Activated CD8-positive, alpha-beta T cell treated with anti-CD3 and anti-CD28 coated beads, Interleukin-2, amount 10 ng/mL, durations not matched to agents 7 days and 5 days (primary cell): ENCODE data around the gene TMEM255A. TPM values are rescaled to one million over a fixed set of nuclear protein-coding genes. Genes with fewer than 3 reads are reported as not detected.
A peak's percentile ranks its signal among the peaks of the same experiment; 100 is the strongest.

Experiments
- ATAC-seq: fragments of 150-1000 bp; cut with Tn5 transposase; one replicate; pipeline ENCODE4 v1.10.0; 2021; ENCODE audit warnings: moderate library complexity
- CTCF ChIA-PET: fragments of 350-600 bp; sonication (Branson Sonifier 250); formaldehyde crosslinking; loops from one replicate; lab custom pipeline; 2021; ENCODE audit warnings: antibody characterized with exemption; lab: Charles Lee
- POLR2A ChIA-PET: fragments of 350-600 bp; sonication (Branson Sonifier 250); formaldehyde crosslinking; loops from one replicate; lab custom pipeline; 2021; ENCODE audit warnings: antibody characterized with exemption; lab: Charles Lee
- DNase-seq: peaks from one replicate; pipeline ENCODE4 v3.0.0-alpha.2; 2020
- H3K27ac Mint-ChIP-seq: one replicate; pipeline ENCODE4 v1.8.0; 2021; ENCODE audit warnings: mild to moderate bottlenecking, mixed read lengths
- H3K27me3 Mint-ChIP-seq: one replicate; pipeline ENCODE4 v1.8.0; 2021; ENCODE audit warnings: low read depth, mixed read lengths
- H3K36me3 Mint-ChIP-seq: one replicate; pipeline ENCODE4 v1.8.0; 2021; ENCODE audit warnings: low read depth, mixed read lengths
- H3K4me1 Mint-ChIP-seq: one replicate; pipeline ENCODE4 v1.8.0; 2021; ENCODE audit warnings: low read depth, mixed read lengths
- H3K4me3 Mint-ChIP-seq: one replicate; pipeline ENCODE4 v1.8.0; 2021; ENCODE audit warnings: mild to moderate bottlenecking, mixed read lengths
- H3K9me3 Mint-ChIP-seq: one replicate; pipeline ENCODE4 v1.8.0; 2022; ENCODE audit warnings: mixed read lengths; ENCODE audit not compliant: insufficient read depth
- total RNA-seq, 2 experiments: library from RNA; stranded (reverse); gene quantifications; one replicate each; pipeline ENCODE4 v1.2.3, GENCODE V29; 2021

The TMEM255A gene
- total RNA-seq, 2 experiments from 2014 or later: not detected

DNA sequence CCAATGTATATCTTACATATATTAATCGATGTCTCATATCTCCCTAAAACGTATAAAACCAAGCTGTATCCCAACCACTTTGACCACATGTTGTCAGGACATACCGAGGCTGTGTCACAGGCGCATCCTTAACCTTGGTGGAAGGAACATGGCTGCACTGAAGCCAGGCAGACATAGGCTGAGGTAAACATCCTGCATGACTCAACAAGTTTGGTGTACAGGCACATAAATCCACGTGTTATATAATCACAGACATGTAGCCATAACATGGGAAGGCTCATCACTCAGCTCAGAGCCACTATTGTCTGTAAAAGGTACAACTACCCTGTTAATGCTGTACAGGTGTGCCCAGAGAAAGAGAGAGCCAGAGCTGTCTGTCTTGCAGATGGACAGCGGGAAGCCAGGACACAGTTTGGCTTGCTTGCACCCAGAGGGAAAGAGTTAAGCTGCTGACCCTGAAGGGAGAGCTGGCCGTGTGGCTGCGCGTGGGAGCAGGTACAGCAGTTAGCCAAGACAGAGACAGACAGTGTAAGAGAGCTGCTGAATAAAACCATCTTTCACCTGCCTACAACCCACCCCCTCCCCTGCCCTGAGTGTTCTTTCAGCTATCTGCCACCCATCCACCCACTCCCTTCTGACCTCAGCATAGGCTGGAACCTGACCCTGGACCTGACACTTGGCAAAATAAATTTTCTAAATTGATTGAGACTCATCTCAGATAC, 82.9 kb downstream of the TMEM255A start:
- CTCF ChIA-PET: interaction anchor here (3.2 kb wide), 1 partner anchor 15 kb away, joined by 23 read pairs; no protein-coding TSS in a partner anchor
- POLR2A ChIA-PET: no interaction called here
- DNase-seq: no peak
- peaks cover 8% of the 10 kb centered on the region for H3K4me1 Mint-ChIP-seq
- no peak for ATAC-seq
- no peak overlapping the region for H3K27ac Mint-ChIP-seq
- H3K4me3 Mint-ChIP-seq: no peak overlapping the region
- peaks cover 4% of the 10 kb centered on the region for H3K36me3 Mint-ChIP-seq
- H3K9me3 Mint-ChIP-seq: peaks cover 4% of the 10 kb centered on the region
- no peaks in the 10 kb centered on the region for H3K27me3 Mint-ChIP-seq

DNA sequence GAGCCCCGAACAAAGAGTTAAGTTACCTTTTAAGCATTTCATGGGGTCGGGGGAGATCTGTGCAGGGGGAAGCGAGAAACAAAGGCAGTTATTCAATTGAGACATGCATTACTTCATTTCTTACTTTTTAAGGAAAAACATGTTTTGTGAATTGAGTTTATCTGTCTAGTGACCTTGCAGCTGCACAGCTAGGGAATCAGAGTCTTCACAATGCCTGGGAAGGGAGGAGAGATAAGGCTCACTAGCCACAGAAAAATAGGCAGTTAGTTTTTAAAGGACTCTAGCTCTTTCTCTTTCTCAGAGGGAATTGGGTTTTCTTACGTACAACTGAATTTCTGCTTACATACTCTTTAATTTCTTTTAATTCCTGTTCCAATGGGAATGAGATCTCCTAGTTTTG, 86.9 kb downstream of the TMEM255A start:
- DNase-seq: no peak
- ChIA-PET POLR2A (no interaction called here), CTCF (interaction anchor here (0.7 kb wide), 1 partner anchor 11 kb away, joined by 3 read pairs; no protein-coding TSS in a partner anchor)
- no peaks in the 10 kb centered on the region for H3K27me3 Mint-ChIP-seq
- ATAC-seq: no peak
- H3K27ac Mint-ChIP-seq: no peak overlapping the region
- peaks cover 4% of the 10 kb centered on the region for H3K4me1 Mint-ChIP-seq
- no peak overlapping the region for H3K4me3 Mint-ChIP-seq
- no peaks in the 10 kb centered on the region for H3K9me3 Mint-ChIP-seq
- peaks cover 3% of the 10 kb centered on the region for H3K36me3 Mint-ChIP-seq

DNA sequence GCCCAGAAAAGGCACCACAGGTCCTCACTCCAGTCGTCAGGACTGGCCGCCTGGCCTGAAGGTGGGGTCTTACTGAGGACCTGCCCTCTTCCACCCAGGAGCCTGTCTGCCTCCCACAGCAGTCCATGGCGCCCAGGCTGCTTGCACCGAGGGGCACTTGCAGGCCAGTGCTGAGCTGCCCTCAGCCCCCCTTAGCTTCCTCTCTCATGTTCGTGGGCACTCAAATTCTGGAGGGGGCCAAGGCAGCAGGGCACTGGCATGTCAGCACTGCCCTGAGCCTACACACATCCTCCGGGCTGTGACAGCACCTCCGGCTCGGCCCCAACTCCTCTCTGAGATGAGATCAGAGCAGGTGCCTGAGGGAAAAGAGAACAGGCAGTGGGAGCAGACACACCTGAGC, 87.9 kb downstream of the TMEM255A start:
- Mint-ChIP-seq H3K4me1 (peaks cover 3% of the 10 kb centered on the region), H3K4me3 (no peak overlapping the region), H3K36me3 (peaks cover 3% of the 10 kb centered on the region), H3K27me3 (no peaks in the 10 kb centered on the region), H3K27ac (no peak overlapping the region), H3K9me3 (no peaks in the 10 kb centered on the region)
- no peak for DNase-seq
- CTCF ChIA-PET: interaction anchor here (1.6 kb wide), 1 partner anchor 9 kb away, joined by 7 read pairs; no protein-coding TSS in a partner anchor
- ATAC-seq: no peak
- POLR2A ChIA-PET: no interaction called here

DNA sequence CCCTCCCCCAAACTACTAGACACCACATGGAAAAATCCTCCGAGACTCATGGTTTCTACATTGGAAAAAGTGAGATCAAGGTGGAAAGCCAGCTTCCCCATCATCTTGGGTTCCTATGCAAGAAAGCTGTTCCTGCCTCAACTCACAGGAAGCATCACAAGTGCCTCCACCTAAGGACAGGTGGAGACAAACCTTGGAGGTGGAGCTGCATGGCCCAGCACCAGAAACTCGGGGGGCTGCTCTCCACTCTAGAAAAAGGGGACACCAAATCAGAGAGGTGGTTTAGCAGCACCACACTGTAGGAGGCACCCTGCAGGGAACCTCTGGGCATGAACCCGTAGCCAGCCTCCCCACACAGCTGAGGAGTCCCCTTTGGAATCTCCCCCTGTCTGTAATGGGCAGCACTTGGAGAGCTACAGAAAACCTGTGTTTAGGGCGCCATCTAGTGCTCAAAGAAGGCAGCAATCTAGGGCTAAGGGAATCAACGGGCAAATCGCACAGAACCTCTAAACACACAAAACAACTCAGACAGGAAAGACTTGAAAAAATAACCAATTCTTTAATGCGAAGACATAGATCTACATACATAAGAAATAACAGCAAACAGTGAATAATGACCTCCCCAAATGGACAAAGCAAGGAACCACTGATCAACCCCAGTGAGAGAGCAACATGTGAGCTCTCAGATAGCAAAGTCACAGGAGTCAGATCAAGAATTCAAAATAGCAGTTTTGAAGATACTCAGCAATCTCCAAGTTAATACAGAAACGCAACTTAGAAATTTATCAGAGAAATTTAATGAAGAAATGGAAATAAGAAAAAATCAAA, 97.6 kb downstream of the TMEM255A start:
- Mint-ChIP-seq H3K27ac (no peak overlapping the region), H3K9me3 (no peaks in the 10 kb centered on the region), H3K36me3 (no peaks in the 10 kb centered on the region), H3K4me3 (no peak overlapping the region), H3K27me3 (no peaks in the 10 kb centered on the region), H3K4me1 (no peaks in the 10 kb centered on the region)
- DNase-seq (peak; percentile 68), ATAC-seq (peak; percentile 73)
- ChIA-PET POLR2A (no interaction called here), CTCF (interaction anchor here (0.5 to 2.3 kb wide), 22 partner anchors 9 to 266 kb away, joined by 3 to 23 read pairs (median 4); no protein-coding TSS in a partner anchor)

Other genes with a start within 250 kb of the TMEM255A start
- gene RHOXF2B, start 233.8 kb downstream of the TMEM255A start, total RNA-seq: not detected
- gene RHOXF1, start 195.5 kb downstream of the TMEM255A start, total RNA-seq: not detected
- not detected for gene RHOXF2, start 152.8 kb downstream of the TMEM255A start, total RNA-seq
- gene ZBTB33, start 60.6 kb downstream of the TMEM255A start, total RNA-seq: 10 to 100 TPM; 11.5 to 12.9 TPM
- not detected for gene ATP1B4, start 50.6 kb upstream of the TMEM255A start, total RNA-seq
- 10 to 100 TPM; 36.8 to 37.9 TPM for gene LAMP2, start 157.8 kb upstream of the TMEM255A start, total RNA-seq
- gene CUL4B, start 249.5 kb upstream of the TMEM255A start, total RNA-seq: 10 to 100 TPM; 29.3 to 31.4 TPM